ENCODE data around the gene CDH23. TPM values are rescaled to one million over a fixed set of nuclear protein-coding genes. Genes with fewer than 3 reads are reported as not detected.

CDH23 gene
- total RNA-seq, 1 experiment from 2014 or later: 0.07 TPM

DNA sequence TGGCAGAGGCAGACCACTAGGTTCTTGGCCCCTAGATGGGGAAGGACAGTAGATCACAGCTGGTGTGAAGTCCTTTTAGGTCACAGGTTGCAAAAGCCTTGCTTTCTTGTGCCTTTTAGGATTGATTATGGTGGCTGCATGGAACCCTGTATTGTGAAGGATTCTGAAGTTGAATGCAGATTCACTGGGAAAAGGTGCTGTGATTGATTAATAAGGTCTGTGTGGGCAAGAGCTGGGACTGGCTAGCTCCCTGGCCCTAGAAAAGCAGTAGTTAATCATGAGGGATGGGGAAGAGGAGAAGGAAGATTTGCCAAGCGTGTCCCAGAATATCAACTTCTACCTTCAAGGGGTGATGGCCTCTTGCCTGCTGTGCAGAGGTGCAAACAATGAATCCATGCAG is 105.5 kb downstream of the CDH23 start:
- no peak overlapping the region for H3K27ac Mint-ChIP-seq (ENCODE audit: unreplicated experiment)
- H3K36me3 Mint-ChIP-seq (ENCODE audit: insufficient read depth, unreplicated experiment): no peaks in the 10 kb centered on the region
- no peak overlapping the region for H3K4me3 Mint-ChIP-seq (ENCODE audit: low read depth, unreplicated experiment)
- TF ChIP-seq, protein P1, sequence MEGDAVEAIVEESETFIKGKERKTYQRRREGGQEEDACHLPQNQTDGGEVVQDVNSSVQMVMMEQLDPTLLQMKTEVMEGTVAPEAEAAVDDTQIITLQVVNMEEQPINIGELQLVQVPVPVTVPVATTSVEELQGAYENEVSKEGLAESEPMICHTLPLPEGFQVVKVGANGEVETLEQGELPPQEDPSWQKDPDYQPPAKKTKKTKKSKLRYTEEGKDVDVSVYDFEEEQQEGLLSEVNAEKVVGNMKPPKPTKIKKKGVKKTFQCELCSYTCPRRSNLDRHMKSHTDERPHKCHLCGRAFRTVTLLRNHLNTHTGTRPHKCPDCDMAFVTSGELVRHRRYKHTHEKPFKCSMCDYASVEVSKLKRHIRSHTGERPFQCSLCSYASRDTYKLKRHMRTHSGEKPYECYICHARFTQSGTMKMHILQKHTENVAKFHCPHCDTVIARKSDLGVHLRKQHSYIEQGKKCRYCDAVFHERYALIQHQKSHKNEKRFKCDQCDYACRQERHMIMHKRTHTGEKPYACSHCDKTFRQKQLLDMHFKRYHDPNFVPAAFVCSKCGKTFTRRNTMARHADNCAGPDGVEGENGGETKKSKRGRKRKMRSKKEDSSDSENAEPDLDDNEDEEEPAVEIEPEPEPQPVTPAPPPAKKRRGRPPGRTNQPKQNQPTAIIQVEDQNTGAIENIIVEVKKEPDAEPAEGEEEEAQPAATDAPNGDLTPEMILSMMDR (IDR thresholded peaks at IDR 0.05; ENCODE audit: unreplicated experiment): no peak
- intact Hi-C loops (cut with micrococcal nuclease; ENCODE audit: unreplicated experiment): no loop called here
- CTCF ChIA-PET: interaction anchor here (0.7 to 1.2 kb wide), 2 partner anchors 11 to 51 kb away, joined by 3 read pairs; no protein-coding TSS in a partner anchor
- no peak for DNase-seq
- no TSS peak for BruUV-seq (replicated peaks)
- H3K4me1 Mint-ChIP-seq (ENCODE audit: low read depth, unreplicated experiment): no peaks in the 10 kb centered on the region
- H3K27me3 Mint-ChIP-seq (ENCODE audit: unreplicated experiment): peaks cover 94% of the 10 kb centered on the region
- no peaks in the 10 kb centered on the region for H3K9me3 Mint-ChIP-seq (ENCODE audit: low read depth, unreplicated experiment)

DNA sequence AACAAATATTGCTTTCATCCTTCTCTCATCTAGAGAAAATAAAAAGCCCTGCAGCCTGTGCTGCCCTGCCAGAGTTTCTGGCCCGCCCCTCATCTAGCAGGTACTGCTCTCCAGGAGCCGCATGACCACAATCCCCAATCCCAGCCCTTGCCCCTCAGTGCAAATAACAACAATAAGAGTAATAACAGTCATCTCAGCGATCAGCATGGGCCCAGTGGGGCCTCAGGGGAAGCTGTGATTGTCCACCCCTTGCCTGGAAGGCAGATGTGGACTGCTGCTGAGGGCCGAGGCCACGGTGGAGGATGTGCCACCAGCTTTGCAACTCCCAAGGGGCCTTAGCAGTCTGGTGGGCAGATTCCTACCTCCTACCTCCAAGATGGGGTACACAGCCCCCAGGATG is 106.1 kb downstream of the CDH23 start:
- BruUV-seq (replicated peaks): no TSS peak
- no peak for DNase-seq
- Mint-ChIP-seq H3K27ac (ENCODE audit: unreplicated experiment) (no peak overlapping the region), H3K27me3 (ENCODE audit: unreplicated experiment) (peaks cover 91% of the 10 kb centered on the region), H3K4me1 (ENCODE audit: low read depth, unreplicated experiment) (no peaks in the 10 kb centered on the region), H3K36me3 (ENCODE audit: insufficient read depth, unreplicated experiment) (no peaks in the 10 kb centered on the region), H3K4me3 (ENCODE audit: low read depth, unreplicated experiment) (no peak overlapping the region), H3K9me3 (ENCODE audit: low read depth, unreplicated experiment) (no peaks in the 10 kb centered on the region)
- intact Hi-C loops (cut with micrococcal nuclease; ENCODE audit: unreplicated experiment): no loop called here
- CTCF ChIA-PET: interaction anchor here (1.2 kb wide), 1 partner anchor 50 kb away, joined by 3 read pairs; no protein-coding TSS in a partner anchor
- TF ChIP-seq, protein P1 (IDR thresholded peaks at IDR 0.05; ENCODE audit: unreplicated experiment): no peak

DNA sequence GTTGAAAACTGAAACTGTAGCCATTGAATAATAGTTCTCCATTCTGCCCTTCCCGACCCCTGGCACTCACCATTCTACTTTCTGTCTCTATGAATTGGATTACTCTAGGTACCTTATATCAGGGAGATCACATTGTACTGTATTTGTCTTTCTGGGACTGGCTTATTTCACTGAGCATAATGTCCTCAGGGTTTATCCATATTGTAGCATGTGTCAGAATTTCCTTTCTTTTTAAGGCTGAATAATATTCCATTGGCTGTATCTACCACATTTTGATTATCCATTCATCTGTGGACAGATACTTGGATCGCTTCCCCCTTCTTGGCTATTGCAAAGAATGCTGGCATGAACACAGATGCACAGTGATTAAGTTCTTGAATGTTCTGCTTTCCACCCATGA is 107.4 kb downstream of the CDH23 start:
- Mint-ChIP-seq H3K4me1 (ENCODE audit: low read depth, unreplicated experiment) (no peaks in the 10 kb centered on the region), H3K27ac (ENCODE audit: unreplicated experiment) (no peak overlapping the region), H3K36me3 (ENCODE audit: insufficient read depth, unreplicated experiment) (no peaks in the 10 kb centered on the region), H3K4me3 (ENCODE audit: low read depth, unreplicated experiment) (no peak overlapping the region), H3K27me3 (ENCODE audit: unreplicated experiment) (peaks cover 91% of the 10 kb centered on the region), H3K9me3 (ENCODE audit: low read depth, unreplicated experiment) (no peaks in the 10 kb centered on the region)
- DNase-seq: no peak
- no TSS peak for BruUV-seq (replicated peaks)
- TF ChIP-seq, protein P1 (IDR thresholded peaks at IDR 0.05; ENCODE audit: unreplicated experiment): no peak
- intact Hi-C loops (cut with micrococcal nuclease; ENCODE audit: unreplicated experiment): no loop called here
- CTCF ChIA-PET: no interaction called here

DNA sequence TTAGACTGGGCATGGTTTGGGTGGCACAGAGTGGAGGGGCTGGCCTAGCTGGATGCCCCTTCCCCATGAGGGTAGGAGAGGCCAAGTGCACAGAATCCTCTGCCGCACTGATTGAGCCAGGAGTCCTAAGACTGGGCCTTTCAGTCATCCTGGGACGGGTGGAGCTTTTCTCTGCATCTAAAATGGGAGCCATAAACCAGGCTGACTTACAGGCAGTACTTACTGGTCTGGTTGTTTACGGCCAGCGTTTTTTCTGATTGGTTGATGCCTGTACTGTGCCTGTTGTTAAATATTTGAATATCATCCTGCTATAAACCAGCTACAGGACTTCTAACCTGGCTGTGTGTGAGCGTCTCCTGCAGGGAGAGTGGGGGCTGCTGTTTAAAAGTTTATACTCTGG is 107.8 kb downstream of the CDH23 start:
- TF ChIP-seq, protein P1 (IDR thresholded peaks at IDR 0.05; ENCODE audit: unreplicated experiment): no peak
- intact Hi-C loops (cut with micrococcal nuclease; ENCODE audit: unreplicated experiment): no loop called here
- CTCF ChIA-PET: no interaction called here
- H3K4me3 Mint-ChIP-seq (ENCODE audit: low read depth, unreplicated experiment): no peak overlapping the region
- peaks cover 91% of the 10 kb centered on the region for H3K27me3 Mint-ChIP-seq (ENCODE audit: unreplicated experiment)
- no TSS peak for BruUV-seq (replicated peaks)
- no peaks in the 10 kb centered on the region for H3K4me1 Mint-ChIP-seq (ENCODE audit: low read depth, unreplicated experiment)
- H3K27ac Mint-ChIP-seq (ENCODE audit: unreplicated experiment): no peak overlapping the region
- DNase-seq: no peak
- H3K9me3 Mint-ChIP-seq (ENCODE audit: low read depth, unreplicated experiment): no peaks in the 10 kb centered on the region
- no peaks in the 10 kb centered on the region for H3K36me3 Mint-ChIP-seq (ENCODE audit: insufficient read depth, unreplicated experiment)
